GM12878 (cell line): ENCODE data around the gene DHRS4. TPM values are rescaled to one million over a fixed set of nuclear protein-coding genes. Genes with fewer than 3 reads are reported as not detected.
"Not testable (repeated sequence)": the region's sequence is repeated elsewhere in the genome, so short reads cannot be mapped to it uniquely, and the experiment has no call there.

Experiments used
- ATAC-seq: fragments of 200-7000 bp; cut with Tn5 transposase; 3 replicates; pipeline ENCODE4 v1.9.1; 2020; ENCODE audit warnings: mild to moderate bottlenecking, moderate library complexity
- BruUV-seq: library from RNA; stranded (reverse); fragments of 400-500 nt; replicated peaks from 2 replicates; lab custom pipeline; 2021; lab: Mats Ljungman, UMichigan
- CTCF ChIA-PET: fragments of 300-600 bp; sonication (Branson Sonifier 250); formaldehyde crosslinking; extraction: SDS; loops from one replicate; lab custom pipeline; 2021; ENCODE audit warnings: inconsistent platforms; lab: Yijun Ruan, JAX
- POLR2A ChIA-PET: fragments of 350-600 bp; formaldehyde crosslinking; extraction: SDS; loops from one replicate; lab custom pipeline; 2021; ENCODE audit warnings: inconsistent platforms; lab: Charles Lee
- RAD21 ChIA-PET: fragments of 300-600 bp; sonication (Branson Sonifier 250); formaldehyde crosslinking; loops from one replicate; lab custom pipeline; 2023; ENCODE audit warnings: antibody characterized with exemption; ENCODE audit not compliant: unreplicated experiment; lab: Charles Lee
- SMC1A ChIA-PET: fragments of 300-600 bp; sonication (Branson Sonifier 250); formaldehyde crosslinking; loops from one replicate; lab custom pipeline; 2023; ENCODE audit not compliant: unreplicated experiment, uncharacterized antibody; lab: Charles Lee
- DNase-seq: peaks from one replicate; pipeline ENCODE4 v3.0.0-alpha.2; 2011; ENCODE audit warnings: low read depth, low spot score
- FAIRE-seq: peaks from 3 replicates; lab custom pipeline; 2011; peaks lifted over from hg19 to GRCh38; lab: Jason Lieb, UNC
- H2AFZ ChIP-seq: 2 replicates; pipeline ENCODE4 v1.6.0; 2011; ENCODE audit warnings: low read depth, low read length, control low read depth; ENCODE audit not compliant: control insufficient read depth
- H3K27ac ChIP-seq: 2 replicates; pipeline ENCODE4 v1.5.1; 2011; ENCODE audit warnings: control low read depth; ENCODE audit not compliant: control insufficient read depth, insufficient read depth
- H3K27me3 ChIP-seq, 2 experiments: replicated peaks in 1 of 2; 2 replicates each; pipeline versions ENCODE4 v1.6.0 to v1.6.1; 2011; ENCODE audit warnings: low read length in 1 of 2; ENCODE audit not compliant: control insufficient read depth in 2 of 2, insufficient read depth in 2 of 2
- H3K36me3 ChIP-seq, 2 experiments: 2 replicates each; pipeline ENCODE4 v1.5.1; 2011; ENCODE audit warnings: low read length in 1 of 2; ENCODE audit not compliant: control insufficient read depth in 2 of 2, insufficient read depth in 2 of 2
- H3K4me1 ChIP-seq: 2 replicates; pipeline ENCODE4 v1.6.1; 2011; ENCODE audit warnings: mild to moderate bottlenecking, low read length, moderate library complexity, mixed read lengths; ENCODE audit not compliant: control insufficient read depth, insufficient read depth
- H3K4me2 ChIP-seq: 2 replicates; pipeline ENCODE4 v1.6.0; 2011; ENCODE audit warnings: control low read depth; ENCODE audit not compliant: control insufficient read depth, insufficient read depth
- H3K4me3 ChIP-seq: fragments of 200-600 bp; sonication (generic); 2 replicates; pipeline ENCODE4 v1.5.1; 2016
- H3K79me2 ChIP-seq: 2 replicates; pipeline ENCODE4 v1.6.0; 2011; ENCODE audit warnings: low read length; ENCODE audit not compliant: control insufficient read depth, insufficient read depth
- H3K9ac ChIP-seq: 2 replicates; pipeline ENCODE4 v1.8.0; 2011; ENCODE audit warnings: low read length, control low read depth, mixed read lengths; ENCODE audit not compliant: control insufficient read depth, insufficient read depth
- H3K9me3 ChIP-seq: replicated peaks from 3 replicates; pipeline ENCODE4 v1.5.1; 2011; ENCODE audit warnings: mild to moderate bottlenecking, low read length; ENCODE audit not compliant: control insufficient read depth, insufficient read depth
- H4K20me1 ChIP-seq: 2 replicates; pipeline ENCODE4 v1.6.0; 2011; ENCODE audit not compliant: control insufficient read depth, insufficient read depth
- POLR2A ChIP-seq: IDR thresholded peaks from 2 replicates; pipeline ENCODE4 v1.6.1; 2011; ENCODE audit warnings: low read depth, mild to moderate bottlenecking, low read length
- RUNX3 ChIP-seq: IDR thresholded peaks from 2 replicates; pipeline ENCODE4 v1.6.1; 2012; ENCODE audit warnings: low read length, inconsistent platforms
- TCF12 ChIP-seq: IDR thresholded peaks from 2 replicates; pipeline ENCODE4 v1.6.1; 2011; ENCODE audit warnings: low read depth, mild to moderate bottlenecking, low read length
- TCF3 ChIP-seq: IDR thresholded peaks from 2 replicates; pipeline ENCODE4 v1.6.1; 2012; ENCODE audit warnings: low read depth, mild to moderate bottlenecking, low read length, borderline replicate concordance; ENCODE audit not compliant: insufficient read depth
- WGBS: methylation state at CpG from one replicate; pipeline ENCODE4 v1.1.6; 2016; ENCODE audit warnings: low lambda C conversion rate; ENCODE audit not compliant: insufficient replicate concordance, insufficient coverage; ENCODE audit errors: missing lambda C conversion rate; 5-methylcytosine and 5-hydroxymethylcytosine counted together
- in situ Hi-C: fragments of 300-500 bp; cut with MboI; formaldehyde crosslinking; loops from 9 replicates; pipeline ENCODE4 v1.14.3; 2018; ENCODE audit warnings: mixed read lengths
- intact Hi-C: fragments of 100-400 bp; cut with micrococcal nuclease; formaldehyde crosslinking; loops from one replicate; pipeline ENCODE4 v1.14.2; 2022; ENCODE audit not compliant: unreplicated experiment
- polyA plus RNA-seq, 11 experiments: library from polyadenylated mRNA; depleted of rRNA in 4 of 11; unstranded in 6 of 11; stranded (reverse) in 5 of 11; fragments of >200 nt; fragmentation: Nextera tagmentation in 4 of 11; fragmentation: Illumina TruSeq in 1 of 11; extraction: Ambion mirVana in 4 of 11; extraction: Trizol in 1 of 11; gene quantifications; 1 replicate in 1 of 11; 2 replicates in 10 of 11; pipeline versions ENCODE4 v1.2.1 to v1.2.3, GENCODE V29; 2011 to 2016; ENCODE audit warnings: inconsistent platforms in 2 of 11, missing spikeins in 2 of 11, low read depth in 1 of 11
- total RNA-seq, 4 experiments: library from RNA; depleted of rRNA in 3 of 4; stranded (reverse); fragments of >200 nt in 3 of 4; fragmentation: Illumina TruSeq in 1 of 4; extraction: Trizol in 1 of 4; gene quantifications; 2 replicates each; pipeline versions ENCODE4 v1.2.1 to v1.2.3, GENCODE V29; 2013 to 2021
- TF ChIP-seq, protein P1 (sequence below): IDR thresholded peaks from 2 replicates; pipeline ENCODE4 v1.6.1; 2011; ENCODE audit warnings: mild to moderate bottlenecking, low read depth, low read length, moderate library complexity; ENCODE audit not compliant: insufficient replicate concordance

DHRS4 gene
- total and polyA plus RNA-seq, 10 of the 15 experiments (the other 5 are each of a cell fraction or from before 2014, with no cell fraction given) = 2.4 to 38.1 (median 22.2) TPM

DNA sequence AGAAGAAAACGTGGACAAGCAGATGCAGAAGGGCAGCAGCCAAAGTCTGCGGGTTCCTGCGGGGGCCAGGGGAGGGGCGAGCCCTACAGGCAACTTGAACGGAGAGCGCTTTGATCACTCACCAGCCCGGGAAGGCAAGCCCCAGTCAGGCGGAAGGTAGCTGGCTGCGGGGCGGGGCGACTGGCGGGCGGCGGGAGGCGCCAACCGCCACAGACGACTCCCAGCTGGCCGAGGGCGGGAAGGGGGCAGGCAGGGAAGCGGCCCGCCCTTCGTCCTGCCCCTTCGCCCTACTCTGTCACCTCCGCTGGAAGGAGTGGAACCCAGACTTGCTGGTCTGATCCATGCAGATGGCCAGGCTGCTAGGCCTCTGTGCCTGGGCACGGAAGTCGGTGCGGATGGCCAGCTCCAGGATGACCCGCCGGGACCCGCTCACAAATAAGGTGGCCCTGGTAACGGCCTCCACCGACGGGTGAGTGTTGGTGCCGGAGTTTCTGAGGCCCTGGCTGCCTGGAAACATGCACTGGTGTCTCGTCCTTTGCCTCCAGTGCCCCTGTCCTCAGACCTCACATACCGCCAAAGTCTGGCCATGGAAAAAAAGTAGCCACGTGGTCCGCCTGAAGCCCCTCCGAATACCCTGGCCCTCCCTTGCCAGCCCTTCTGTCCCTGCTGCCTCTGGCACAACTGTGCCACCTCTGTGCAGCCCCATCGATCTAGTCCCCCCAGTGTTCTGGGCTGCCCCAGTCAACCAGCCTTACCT, 35.2 kb downstream of the DHRS4 start, which contains the start of gene DHRS4L2:
DHRS4L2 (plus strand) TSS at position 323 of the 757 bp plus-strand sequence; CDS start at position 342, 19 bp downstream.
- DNase-seq, FAIRE-seq, H3K9me3 ChIP-seq, intact Hi-C loops, H3K36me3 ChIP-seq, H3K4me1 ChIP-seq, RAD21 ChIA-PET, H3K27me3 ChIP-seq, in situ Hi-C loops, H4K20me1 ChIP-seq, H3K79me2 ChIP-seq: not testable (repeated sequence)
- 3% methylated on average over 19 of the region's 40 CpGs for WGBS
- peak within 1 kb of the TSS; percentile 69 for H3K9ac ChIP-seq
- ChIA-PET SMC1A (interaction anchor here (0.7 kb wide), 1 partner anchor 102 kb away, joined by 3 read pairs; no protein-coding TSS in a partner anchor), CTCF (interaction anchor here (1.0 to 1.2 kb wide), 2 partner anchors 120 to 172 kb away, joined by 3 read pairs; partner anchors contain the start of gene IRF9), POLR2A (interaction anchor here (0.7 kb wide), 1 partner anchor 86 kb away, joined by 3 read pairs; no protein-coding TSS in a partner anchor)
- peak within 1 kb of the TSS; percentile 39 for H2AFZ ChIP-seq
- ATAC-seq = peak; percentile 97
- peak within 1 kb of the TSS; percentile 72 for H3K4me3 ChIP-seq
- TF ChIP-seq TCF3 (peak; percentile 86; the same call in 1 of the 2 replicates), TCF12 (peak; percentile 77; the same call in 1 of the 2 replicates), RUNX3 (0 out of 2 replicates have a peak, but pooled peaks have one; percentile 5), POLR2A (peak; percentile 74)
- TF ChIP-seq, protein P1, sequence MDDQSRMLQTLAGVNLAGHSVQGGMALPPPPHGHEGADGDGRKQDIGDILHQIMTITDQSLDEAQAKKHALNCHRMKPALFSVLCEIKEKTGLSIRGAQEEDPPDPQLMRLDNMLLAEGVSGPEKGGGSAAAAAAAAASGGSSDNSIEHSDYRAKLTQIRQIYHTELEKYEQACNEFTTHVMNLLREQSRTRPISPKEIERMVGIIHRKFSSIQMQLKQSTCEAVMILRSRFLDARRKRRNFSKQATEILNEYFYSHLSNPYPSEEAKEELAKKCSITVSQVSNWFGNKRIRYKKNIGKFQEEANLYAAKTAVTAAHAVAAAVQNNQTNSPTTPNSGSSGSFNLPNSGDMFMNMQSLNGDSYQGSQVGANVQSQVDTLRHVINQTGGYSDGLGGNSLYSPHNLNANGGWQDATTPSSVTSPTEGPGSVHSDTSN = peak; percentile 62
- H3K27ac ChIP-seq = peak within 1 kb of the TSS; percentile 73
- peak within 1 kb of the TSS; percentile 71 for H3K4me2 ChIP-seq
- BruUV-seq = TSS peak; percentile 68
